Retinal pigment epithelial cell (primary cell): ENCODE results near the gene CD200R1.
A peak's percentile ranks its signal among the peaks of the same experiment; 100 is the strongest.

Source experiments
- DNase-seq: peaks from one replicate; pipeline ENCODE4 v3.0.0-alpha.2; 2010; ENCODE audit warnings: low read depth
- H3K4me3 ChIP-seq: 2 replicates; pipeline ENCODE4 v1.5.1; 2011; ENCODE audit warnings: mild to moderate bottlenecking, low read length, control low read depth, moderate library complexity
- TF ChIP-seq, protein P1 (sequence below): conservative IDR thresholded peaks from 2 replicates; pipeline ENCODE4 v1.5.1; 2011; ENCODE audit warnings: low read depth, low read length, control low read depth, inconsistent platforms

CD200R1 gene, protein sequence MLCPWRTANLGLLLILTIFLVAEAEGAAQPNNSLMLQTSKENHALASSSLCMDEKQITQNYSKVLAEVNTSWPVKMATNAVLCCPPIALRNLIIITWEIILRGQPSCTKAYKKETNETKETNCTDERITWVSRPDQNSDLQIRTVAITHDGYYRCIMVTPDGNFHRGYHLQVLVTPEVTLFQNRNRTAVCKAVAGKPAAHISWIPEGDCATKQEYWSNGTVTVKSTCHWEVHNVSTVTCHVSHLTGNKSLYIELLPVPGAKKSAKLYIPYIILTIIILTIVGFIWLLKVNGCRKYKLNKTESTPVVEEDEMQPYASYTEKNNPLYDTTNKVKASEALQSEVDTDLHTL

DNA sequence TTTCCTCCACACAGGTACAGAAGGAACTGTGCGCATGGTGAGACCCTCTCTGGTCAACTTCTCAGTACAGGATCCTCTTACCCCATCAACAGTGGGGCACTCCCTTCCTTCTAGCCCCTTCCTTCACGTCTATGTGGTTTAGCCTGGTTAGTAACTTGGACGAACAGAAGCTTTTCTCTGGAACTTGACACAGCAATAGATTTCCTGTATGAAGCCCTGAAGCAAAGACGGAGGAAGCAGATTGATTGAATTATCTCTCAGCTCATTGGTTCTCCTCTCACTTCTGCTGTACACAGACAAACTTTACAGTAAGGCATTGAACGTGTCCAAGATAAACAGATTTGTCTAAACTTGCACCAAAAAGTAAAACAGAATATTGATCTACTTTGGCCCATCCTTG, at the start of gene CD200R1:
TSS of gene CD200R1 (minus strand) at position 210 of the 400 bp plus-strand sequence. CDS start 246 bp downstream, outside the sequence.
- TF ChIP-seq, protein P1, sequence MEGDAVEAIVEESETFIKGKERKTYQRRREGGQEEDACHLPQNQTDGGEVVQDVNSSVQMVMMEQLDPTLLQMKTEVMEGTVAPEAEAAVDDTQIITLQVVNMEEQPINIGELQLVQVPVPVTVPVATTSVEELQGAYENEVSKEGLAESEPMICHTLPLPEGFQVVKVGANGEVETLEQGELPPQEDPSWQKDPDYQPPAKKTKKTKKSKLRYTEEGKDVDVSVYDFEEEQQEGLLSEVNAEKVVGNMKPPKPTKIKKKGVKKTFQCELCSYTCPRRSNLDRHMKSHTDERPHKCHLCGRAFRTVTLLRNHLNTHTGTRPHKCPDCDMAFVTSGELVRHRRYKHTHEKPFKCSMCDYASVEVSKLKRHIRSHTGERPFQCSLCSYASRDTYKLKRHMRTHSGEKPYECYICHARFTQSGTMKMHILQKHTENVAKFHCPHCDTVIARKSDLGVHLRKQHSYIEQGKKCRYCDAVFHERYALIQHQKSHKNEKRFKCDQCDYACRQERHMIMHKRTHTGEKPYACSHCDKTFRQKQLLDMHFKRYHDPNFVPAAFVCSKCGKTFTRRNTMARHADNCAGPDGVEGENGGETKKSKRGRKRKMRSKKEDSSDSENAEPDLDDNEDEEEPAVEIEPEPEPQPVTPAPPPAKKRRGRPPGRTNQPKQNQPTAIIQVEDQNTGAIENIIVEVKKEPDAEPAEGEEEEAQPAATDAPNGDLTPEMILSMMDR = no peak
- H3K4me3 ChIP-seq = no peak within 1 kb of the TSS
- DNase-seq = no peak

DNA sequence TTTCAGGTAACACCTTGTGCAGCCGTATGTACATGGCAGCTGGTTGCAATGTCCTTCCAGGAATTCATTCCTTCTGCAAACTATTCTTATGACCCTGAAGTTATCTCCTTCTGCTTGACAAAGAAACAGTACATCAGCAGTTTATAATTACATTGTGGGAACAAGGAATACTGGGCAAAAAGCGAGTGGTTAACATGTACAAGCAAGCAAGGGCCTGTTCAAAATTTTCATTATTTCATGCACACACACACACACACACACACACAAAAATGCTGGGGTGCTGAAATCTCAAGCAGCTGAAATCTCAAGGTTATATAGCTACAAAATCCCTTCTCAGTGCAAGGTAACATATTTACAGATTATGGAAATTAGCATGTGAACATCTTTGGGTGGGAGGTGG, 46.6 kb upstream of the CD200R1 start:
- H3K4me3 ChIP-seq = no peak overlapping the region
- DNase-seq = no peak
- TF ChIP-seq, protein P1 = no peak

DNA sequence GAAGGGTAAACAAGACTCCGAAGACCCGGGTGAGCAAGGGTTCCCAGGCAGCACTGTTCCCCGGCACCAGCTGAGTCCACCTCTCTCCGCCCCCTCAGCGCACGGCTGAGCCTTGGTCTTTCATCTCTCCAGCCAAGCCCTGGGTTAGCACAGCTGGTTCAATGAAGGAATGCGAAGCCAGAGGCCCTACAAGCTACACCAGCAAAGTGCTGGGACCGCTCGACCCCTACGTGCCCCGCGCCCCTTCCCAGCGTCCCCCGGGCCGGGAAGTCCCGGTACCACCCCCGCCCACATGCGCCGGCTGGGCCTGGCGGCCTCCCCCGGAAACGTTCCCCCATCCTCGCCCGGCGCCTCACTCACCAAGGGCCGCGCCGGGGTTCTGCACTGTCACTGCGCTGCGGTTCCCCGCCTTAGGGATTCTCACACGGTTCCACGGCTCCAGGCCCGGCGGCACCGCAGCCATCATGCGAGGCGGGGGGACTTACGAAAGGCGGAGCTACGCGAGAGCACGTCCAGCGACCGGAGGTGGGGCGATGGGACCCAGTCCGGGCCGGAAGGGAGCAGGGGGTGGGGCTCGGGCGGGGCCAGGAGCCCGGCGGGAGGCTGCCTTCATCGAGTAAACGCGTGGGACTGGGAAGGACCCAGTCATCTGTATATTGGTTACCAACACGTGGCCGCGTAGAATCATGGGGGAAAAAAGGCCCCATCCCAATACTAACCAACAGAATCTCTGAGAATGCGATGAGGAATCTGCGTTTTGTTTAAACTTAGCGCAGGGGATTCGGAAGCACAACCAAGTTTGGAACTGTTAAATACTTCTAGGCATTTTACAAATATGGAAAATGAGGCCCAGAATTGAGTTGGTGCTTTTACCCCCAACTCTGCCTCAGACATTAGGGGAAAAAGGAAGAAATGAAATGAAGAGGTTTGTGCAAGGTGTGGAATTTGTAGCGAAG, 44.6 kb upstream of the CD200R1 start:
- peak; percentile 74 for DNase-seq
- TF ChIP-seq, protein P1 = no peak
- H3K4me3 ChIP-seq = peak overlapping the region; percentile 67

DNA sequence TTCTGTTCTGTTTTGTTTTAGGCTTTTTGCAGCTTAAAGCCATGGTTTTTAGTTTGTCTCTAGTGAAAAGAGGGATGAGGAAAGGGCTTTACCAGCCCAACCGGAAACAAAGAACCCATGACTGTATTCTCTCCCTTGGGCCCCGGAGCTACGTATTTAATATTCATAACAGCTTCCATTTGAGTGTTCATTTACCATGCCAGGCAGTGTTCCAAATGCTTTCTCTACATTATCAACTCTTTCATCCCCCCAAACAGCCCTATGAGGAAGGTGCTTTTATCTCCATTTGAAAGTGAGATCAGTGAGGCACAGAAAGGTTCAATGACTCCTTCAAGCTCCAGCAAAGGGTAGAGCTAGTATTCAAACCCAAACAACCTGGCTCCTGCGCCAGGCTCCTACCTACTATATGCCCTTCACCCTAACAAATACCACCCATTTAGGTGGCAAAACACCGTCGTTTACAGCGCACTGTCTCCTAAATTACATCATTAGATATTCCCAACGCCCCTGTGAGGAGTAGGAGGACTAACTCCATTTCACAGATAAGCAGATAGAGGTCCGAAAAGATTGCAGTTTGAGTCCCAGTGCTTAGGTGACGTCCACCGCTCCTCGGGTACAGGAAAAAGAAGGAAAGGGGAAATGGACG, 43.8 kb upstream of the CD200R1 start:
- H3K4me3 ChIP-seq = peak overlapping the region; percentile 67
- TF ChIP-seq, protein P1 = no peak
- DNase-seq = no peak

DNA sequence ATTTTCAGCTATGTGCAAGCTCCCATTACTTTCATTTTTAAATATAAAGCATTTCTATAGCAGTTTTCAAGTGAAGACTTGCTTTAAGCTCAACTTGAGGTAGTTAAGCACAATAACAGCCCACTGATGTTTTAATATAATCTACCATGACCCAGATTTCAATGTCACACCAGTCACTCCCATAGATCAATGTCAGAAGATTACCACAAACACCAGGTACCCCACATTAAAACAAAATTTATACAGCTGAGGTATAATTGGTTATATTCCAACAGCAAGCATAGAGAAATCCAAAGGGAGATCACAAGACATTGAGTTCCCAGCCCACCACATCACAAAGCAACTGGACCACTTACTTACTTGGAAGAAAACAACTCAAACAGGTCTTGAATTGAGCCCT, 38.7 kb upstream of the CD200R1 start:
- no peak overlapping the region for H3K4me3 ChIP-seq
- TF ChIP-seq, protein P1 = no peak
- no peak for DNase-seq

DNA sequence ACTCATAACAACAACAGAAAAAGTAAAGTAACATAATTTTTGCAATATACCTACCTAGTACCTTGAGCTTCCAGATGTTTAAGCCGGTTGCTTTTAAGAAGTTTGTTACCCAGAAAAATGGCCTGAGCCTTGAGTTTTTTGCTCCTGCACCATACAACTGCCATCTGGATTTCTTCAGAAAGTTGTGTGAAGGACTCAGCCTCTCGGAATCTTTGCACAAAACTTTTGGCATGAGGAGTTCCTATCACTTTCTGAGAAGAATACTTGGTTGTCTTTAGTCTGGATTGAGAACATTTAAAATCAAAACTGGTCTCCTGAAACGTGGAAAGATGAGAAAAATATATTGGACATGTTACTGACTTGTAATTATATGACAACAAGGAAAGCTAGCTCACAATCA, 33.2 kb upstream of the CD200R1 start:
- H3K4me3 ChIP-seq = no peak overlapping the region
- TF ChIP-seq, protein P1 = no peak
- DNase-seq = no peak
